ENCODE measurements around the gene VAPA. TPM values are rescaled to one million over a fixed set of nuclear protein-coding genes. Genes with fewer than 3 reads are reported as not detected.
A peak's percentile ranks its signal among the peaks of the same experiment; 100 is the strongest.

The VAPA gene, protein sequence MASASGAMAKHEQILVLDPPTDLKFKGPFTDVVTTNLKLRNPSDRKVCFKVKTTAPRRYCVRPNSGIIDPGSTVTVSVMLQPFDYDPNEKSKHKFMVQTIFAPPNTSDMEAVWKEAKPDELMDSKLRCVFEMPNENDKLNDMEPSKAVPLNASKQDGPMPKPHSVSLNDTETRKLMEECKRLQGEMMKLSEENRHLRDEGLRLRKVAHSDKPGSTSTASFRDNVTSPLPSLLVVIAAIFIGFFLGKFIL
- 248 and 273 TPM in 2 replicates for total RNA-seq (2012; rRNA removed)

DNA sequence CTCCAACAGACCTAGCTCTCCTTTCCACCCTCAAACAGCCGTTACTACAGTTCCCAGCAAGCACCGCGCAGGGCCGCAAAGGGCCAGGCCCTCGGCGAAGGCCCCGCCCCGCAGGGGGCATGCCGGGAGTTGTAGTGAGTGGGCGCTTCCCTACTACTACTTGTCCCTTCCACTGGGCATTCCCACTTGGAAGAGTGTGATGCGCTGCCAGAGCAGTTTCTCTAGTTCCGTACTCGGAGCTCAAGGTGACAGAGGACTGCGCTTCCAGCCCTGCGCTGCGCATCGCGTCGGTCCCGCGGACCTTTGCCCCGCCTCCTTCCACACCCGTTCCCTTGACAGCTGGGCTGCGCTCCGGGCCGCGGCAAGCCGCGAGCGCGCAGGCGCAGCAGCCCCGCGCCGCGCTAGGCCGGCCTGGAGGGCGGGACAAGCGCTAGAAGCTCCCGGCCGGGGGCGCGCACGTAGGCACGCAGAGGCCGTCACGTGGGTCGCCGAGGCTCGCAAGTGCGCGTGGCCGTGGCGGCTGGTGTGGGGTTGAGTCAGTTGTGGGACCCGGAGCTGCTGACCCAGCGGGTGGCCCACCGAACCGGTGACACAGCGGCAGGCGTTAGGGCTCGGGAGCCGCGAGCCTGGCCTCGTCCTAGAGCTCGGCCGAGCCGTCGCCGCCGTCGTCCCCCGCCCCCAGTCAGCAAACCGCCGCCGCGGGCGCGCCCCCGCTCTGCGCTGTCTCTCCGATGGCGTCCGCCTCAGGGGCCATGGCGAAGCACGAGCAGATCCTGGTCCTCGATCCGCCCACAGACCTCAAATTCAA is at the start of gene VAPA:
Gene VAPA, plus strand, starts transcription at position 491 of the 808 bp plus-strand sequence. Its CDS starts 241 bp downstream, at position 732.
- no peaks in the 10 kb centered on the region for H3K27me3 ChIP-seq (ENCODE audit: control insufficient read depth, insufficient read depth, low read length)
- H3K9ac ChIP-seq (ENCODE audit: low read depth, low read length): peak within 1 kb of the TSS; percentile 97
- no peaks in the 10 kb centered on the region for H3K36me3 ChIP-seq (ENCODE audit: insufficient read depth, low read length)
- H3K4me3 ChIP-seq (ENCODE audit: low read length): peak within 1 kb of the TSS; percentile 92
- peak within 1 kb of the TSS; percentile 84 for H3K4me2 ChIP-seq (ENCODE audit: low read length)
- no peaks in the 10 kb centered on the region for H3K9me3 ChIP-seq (replicated peaks; ENCODE audit: low read length)
- H3K4me1 ChIP-seq (ENCODE audit: control insufficient read depth, insufficient read depth, low read length): peaks cover 35% of the 10 kb centered on the region

DNA sequence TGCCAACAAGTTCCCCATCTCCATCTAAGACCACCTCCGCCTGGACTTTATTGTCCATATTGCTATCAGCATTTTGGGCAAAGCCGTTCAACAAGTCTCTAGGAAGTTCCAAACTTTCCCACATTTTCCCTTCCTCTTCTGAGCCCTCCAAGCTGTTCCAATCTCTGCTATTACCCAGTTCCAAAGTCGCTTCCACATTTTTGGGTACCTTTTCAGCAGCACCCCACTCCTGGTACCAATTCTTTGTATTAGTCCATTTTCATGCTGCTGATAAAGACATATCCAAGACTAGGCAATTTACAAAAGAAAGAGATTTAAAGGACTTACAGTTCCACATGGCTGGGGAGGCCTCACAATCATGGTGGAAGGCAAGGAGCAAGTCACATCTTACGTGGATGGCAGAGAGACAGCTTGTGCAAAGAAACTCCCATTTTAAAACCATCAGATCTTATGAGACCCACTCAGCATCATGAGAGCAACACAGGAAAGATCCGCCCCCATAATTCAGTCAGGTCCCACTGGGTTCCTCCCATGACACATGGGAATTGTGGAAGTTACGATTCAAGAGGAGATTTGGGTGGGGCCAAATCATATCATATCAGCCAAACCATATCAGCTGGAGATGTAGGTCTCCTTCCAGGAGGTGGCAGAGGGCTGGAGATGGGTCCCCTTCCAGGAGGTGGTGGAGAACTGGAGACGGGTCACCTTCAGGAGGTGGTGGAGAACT is 47.9 kb upstream of the VAPA start:
- Histone ChIP-seq H3K9ac (ENCODE audit: low read depth, low read length) (no peak overlapping the region), H3K4me2 (ENCODE audit: low read length) (no peak overlapping the region), H3K4me1 (ENCODE audit: control insufficient read depth, insufficient read depth, low read length) (peaks cover 16% of the 10 kb centered on the region), H3K36me3 (ENCODE audit: insufficient read depth, low read length) (peaks cover under 1% of the 10 kb centered on the region), H3K9me3 (replicated peaks; ENCODE audit: low read length) (no peaks in the 10 kb centered on the region), H3K4me3 (ENCODE audit: low read length) (no peak overlapping the region), H3K27me3 (ENCODE audit: control insufficient read depth, insufficient read depth, low read length) (no peaks in the 10 kb centered on the region)

DNA sequence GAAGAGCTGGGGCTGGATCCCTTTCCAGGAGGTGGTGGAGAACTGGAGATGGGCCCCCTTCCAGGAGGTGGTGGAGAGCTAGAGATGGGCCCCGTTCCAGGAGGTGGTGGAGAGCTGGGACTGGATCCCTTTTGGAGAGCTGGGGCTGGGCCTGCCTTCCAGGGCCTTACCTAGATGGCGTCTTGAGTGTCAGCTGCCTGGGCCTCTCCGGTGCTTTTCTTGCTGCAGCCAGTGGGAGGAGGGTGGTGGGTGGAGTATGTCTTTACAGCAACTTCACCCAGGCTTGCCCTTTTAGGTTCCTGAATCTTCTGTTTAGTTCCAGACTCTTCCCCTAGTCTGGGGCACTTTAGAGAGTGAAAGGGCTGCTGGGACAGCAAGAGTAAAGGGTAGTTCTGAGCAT is 47.2 kb upstream of the VAPA start:
- no peak overlapping the region for H3K4me3 ChIP-seq (ENCODE audit: low read length)
- no peak overlapping the region for H3K9ac ChIP-seq (ENCODE audit: low read depth, low read length)
- H3K27me3 ChIP-seq (ENCODE audit: control insufficient read depth, insufficient read depth, low read length): no peaks in the 10 kb centered on the region
- H3K4me1 ChIP-seq (ENCODE audit: control insufficient read depth, insufficient read depth, low read length): peaks cover 20% of the 10 kb centered on the region
- no peaks in the 10 kb centered on the region for H3K36me3 ChIP-seq (ENCODE audit: insufficient read depth, low read length)
- H3K4me2 ChIP-seq (ENCODE audit: low read length): no peak overlapping the region
- no peaks in the 10 kb centered on the region for H3K9me3 ChIP-seq (replicated peaks; ENCODE audit: low read length)

DNA sequence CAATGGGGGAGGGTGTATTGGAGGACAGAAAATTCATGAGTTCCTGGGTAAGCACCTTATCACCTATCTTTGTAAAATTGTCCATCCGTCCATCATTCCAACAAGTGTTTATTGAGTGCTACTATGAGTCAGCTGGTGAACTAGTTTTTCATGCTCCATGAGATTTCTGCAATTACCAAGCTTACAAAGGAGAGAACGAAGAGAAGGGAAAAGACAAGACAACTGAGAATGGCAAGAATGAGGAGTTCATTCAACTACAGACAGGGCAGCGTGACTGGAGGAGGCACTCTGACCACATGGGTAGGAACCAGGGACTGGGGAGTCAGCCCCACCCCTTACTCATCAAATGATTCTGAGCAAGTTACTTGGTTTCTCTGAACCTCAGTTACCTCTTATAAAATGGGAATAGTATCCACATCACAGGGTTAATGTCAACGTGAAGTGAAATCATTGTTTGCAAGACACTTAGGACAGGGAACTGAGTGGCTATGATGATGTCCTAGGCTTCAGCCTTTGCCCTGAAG is 46.7 kb upstream of the VAPA start:
- H3K9ac ChIP-seq (ENCODE audit: low read depth, low read length): no peak overlapping the region
- no peak overlapping the region for H3K4me2 ChIP-seq (ENCODE audit: low read length)
- no peak overlapping the region for H3K4me3 ChIP-seq (ENCODE audit: low read length)
- no peaks in the 10 kb centered on the region for H3K27me3 ChIP-seq (ENCODE audit: control insufficient read depth, insufficient read depth, low read length)
- H3K36me3 ChIP-seq (ENCODE audit: insufficient read depth, low read length): no peaks in the 10 kb centered on the region
- peaks cover 20% of the 10 kb centered on the region for H3K4me1 ChIP-seq (ENCODE audit: control insufficient read depth, insufficient read depth, low read length)
- H3K9me3 ChIP-seq (replicated peaks; ENCODE audit: low read length): no peaks in the 10 kb centered on the region

DNA sequence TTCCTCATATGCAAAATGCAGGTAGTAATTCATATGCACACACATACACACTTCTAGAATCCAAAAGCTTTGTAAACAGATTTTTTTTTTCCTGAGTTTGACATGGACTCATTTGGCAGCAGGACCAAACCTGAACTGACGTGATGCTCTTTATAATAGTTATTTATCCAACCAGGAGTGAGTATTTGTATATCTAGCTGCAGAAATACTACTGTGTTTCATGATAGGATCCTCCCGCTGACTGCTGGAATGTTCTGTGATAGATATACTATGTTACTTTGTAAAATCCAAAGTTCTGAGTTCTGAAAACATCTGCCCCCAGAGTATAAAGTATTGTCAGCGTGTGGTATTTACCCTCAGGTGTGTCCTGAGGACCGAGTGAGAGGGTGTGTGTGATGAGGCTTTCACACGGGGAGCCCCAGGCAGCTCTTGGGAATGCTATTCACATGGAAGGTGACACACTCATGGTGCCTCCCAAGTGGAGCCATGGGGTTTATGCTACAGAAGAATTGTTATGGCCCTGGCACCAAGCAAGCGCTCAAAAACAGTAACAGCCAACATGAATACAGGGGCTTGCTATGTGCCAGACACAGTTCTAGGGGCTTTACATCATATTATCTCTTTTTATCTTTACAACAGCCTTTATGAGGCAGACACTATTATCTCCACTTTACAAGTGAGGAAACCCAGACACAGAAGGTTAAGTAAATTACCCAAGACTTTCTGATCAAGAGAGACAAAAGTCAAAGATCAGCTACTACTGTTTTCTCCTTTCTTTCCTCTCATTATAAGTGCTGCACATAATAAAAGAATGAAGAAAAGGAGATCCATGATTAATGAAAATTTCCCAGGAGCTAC is 44.7 kb upstream of the VAPA start:
- Histone ChIP-seq H3K9ac (ENCODE audit: low read depth, low read length) (no peak overlapping the region), H3K36me3 (ENCODE audit: insufficient read depth, low read length) (no peaks in the 10 kb centered on the region), H3K9me3 (replicated peaks; ENCODE audit: low read length) (no peaks in the 10 kb centered on the region), H3K4me2 (ENCODE audit: low read length) (no peak overlapping the region), H3K4me1 (ENCODE audit: control insufficient read depth, insufficient read depth, low read length) (peaks cover 20% of the 10 kb centered on the region), H3K4me3 (ENCODE audit: low read length) (no peak overlapping the region), H3K27me3 (ENCODE audit: control insufficient read depth, insufficient read depth, low read length) (no peaks in the 10 kb centered on the region)

DNA sequence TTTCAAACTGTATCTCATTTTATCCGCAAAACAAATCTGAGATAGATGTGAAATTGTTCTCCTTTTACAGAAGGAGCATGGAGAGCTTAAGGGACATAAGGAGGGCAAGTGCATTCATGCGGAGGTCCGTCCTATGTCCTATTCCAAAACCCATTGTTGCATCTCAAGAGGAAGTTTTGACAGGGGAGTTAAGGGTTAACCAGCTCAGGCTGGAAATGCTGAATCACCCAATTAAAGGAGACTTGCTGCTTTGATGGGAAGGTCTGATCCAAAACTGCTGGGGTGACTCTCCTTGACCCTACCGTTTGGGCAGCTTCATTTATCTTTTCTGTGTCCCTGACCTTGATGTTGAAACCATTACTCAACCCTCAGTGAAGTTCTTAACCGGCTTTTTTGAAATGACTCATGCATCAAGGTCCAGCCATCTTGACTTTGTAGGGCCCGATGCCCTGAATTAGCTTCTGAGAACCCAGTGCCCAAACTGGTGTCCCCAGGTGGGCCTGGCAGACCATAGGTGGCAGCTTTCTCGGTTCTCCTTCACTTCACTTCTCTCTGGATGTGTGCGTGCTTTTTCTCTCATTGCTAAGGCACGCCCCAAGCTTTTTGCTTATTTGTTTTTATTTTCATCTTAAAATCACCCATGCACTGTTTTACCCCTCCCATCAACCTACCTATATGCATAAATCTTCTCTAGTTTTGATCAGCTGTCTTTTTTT is 43.9 kb upstream of the VAPA start:
- Histone ChIP-seq H3K4me3 (ENCODE audit: low read length) (no peak overlapping the region), H3K9ac (ENCODE audit: low read depth, low read length) (no peak overlapping the region), H3K4me1 (ENCODE audit: control insufficient read depth, insufficient read depth, low read length) (peaks cover 22% of the 10 kb centered on the region), H3K9me3 (replicated peaks; ENCODE audit: low read length) (no peaks in the 10 kb centered on the region), H3K36me3 (ENCODE audit: insufficient read depth, low read length) (no peaks in the 10 kb centered on the region), H3K27me3 (ENCODE audit: control insufficient read depth, insufficient read depth, low read length) (no peaks in the 10 kb centered on the region), H3K4me2 (ENCODE audit: low read length) (no peak overlapping the region)

DNA sequence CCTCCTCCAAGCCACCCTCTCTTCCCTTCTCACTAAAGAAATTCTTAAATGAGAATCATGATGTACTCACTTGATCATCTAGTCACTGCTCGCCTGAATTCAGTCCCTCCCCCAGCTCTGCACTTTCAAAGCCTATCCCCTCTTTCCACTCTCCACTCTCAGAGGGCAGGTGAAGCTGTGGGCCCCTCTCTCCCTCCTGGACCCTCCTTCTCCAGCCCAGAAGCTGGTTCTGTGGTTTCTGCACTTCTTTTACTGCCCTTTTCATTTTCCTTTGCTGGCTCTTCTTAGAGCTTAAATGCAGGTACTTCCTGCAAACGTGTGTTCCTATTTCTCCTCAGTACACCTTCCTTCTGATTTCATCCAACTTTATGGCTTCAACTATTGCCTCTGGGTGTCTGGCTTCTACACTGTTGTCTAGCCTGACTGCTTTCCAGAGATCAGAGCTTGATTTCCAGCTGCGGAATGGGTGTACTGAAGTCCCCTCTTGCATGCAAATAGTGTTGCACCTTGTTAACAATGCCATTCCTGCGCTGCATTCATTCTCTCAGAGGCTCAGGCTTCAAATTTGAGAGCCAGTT is 43.3 kb upstream of the VAPA start:
- H3K36me3 ChIP-seq (ENCODE audit: insufficient read depth, low read length): no peaks in the 10 kb centered on the region
- H3K4me1 ChIP-seq (ENCODE audit: control insufficient read depth, insufficient read depth, low read length): peaks cover 25% of the 10 kb centered on the region
- H3K4me3 ChIP-seq (ENCODE audit: low read length): no peak overlapping the region
- no peak overlapping the region for H3K4me2 ChIP-seq (ENCODE audit: low read length)
- no peak overlapping the region for H3K9ac ChIP-seq (ENCODE audit: low read depth, low read length)
- H3K9me3 ChIP-seq (replicated peaks; ENCODE audit: low read length): no peaks in the 10 kb centered on the region
- no peaks in the 10 kb centered on the region for H3K27me3 ChIP-seq (ENCODE audit: control insufficient read depth, insufficient read depth, low read length)

DNA sequence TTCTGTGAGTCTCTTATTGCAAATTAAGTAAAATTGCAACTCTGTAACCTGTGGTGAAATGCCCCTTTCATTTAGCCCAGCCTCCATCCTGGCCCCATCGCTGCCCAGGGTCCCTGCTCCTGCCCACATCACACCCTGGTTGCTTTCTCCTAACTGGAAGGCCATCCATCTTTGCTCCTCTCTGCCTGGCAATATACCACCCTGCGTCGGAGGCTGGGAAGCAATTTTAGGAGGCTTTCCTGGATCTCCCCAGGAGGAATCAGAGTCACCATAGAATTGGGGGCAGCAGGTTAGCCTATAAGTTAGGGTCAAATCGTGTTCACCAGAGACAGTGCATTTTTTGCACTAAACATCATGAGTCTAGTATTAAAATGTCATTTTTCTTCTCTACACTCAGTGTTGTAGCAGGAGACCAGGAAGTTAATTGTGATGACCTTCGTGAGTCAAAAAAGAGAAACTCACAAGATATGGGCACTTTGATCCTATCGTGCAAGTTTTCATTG is 42.5 kb upstream of the VAPA start:
- peaks cover 25% of the 10 kb centered on the region for H3K4me1 ChIP-seq (ENCODE audit: control insufficient read depth, insufficient read depth, low read length)
- H3K36me3 ChIP-seq (ENCODE audit: insufficient read depth, low read length): no peaks in the 10 kb centered on the region
- H3K4me3 ChIP-seq (ENCODE audit: low read length): no peak overlapping the region
- H3K9ac ChIP-seq (ENCODE audit: low read depth, low read length): no peak overlapping the region
- H3K27me3 ChIP-seq (ENCODE audit: control insufficient read depth, insufficient read depth, low read length): no peaks in the 10 kb centered on the region
- no peak overlapping the region for H3K4me2 ChIP-seq (ENCODE audit: low read length)
- H3K9me3 ChIP-seq (replicated peaks; ENCODE audit: low read length): no peaks in the 10 kb centered on the region

DNA sequence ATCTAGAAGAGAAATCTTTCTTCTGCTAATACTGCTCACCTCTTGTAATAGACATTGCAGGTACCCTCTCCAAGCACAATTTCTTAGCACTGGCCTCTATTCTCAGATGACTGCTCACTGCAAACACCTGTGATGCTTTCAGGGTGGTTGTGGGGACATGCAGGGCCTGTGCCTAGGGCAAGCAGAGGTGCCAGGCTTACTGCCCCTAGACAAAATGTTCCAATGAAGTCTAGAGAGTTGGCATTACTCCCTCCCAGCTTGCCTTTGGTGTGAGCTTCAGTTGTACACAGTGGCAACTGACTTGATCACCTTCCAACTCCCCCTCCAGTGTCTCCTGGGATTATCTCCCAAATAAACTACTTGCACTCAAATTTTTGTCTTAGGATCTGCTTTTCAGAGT is 41.0 kb upstream of the VAPA start:
- H3K27me3 ChIP-seq (ENCODE audit: control insufficient read depth, insufficient read depth, low read length): no peaks in the 10 kb centered on the region
- no peak overlapping the region for H3K4me2 ChIP-seq (ENCODE audit: low read length)
- H3K4me3 ChIP-seq (ENCODE audit: low read length): no peak overlapping the region
- H3K9ac ChIP-seq (ENCODE audit: low read depth, low read length): no peak overlapping the region
- H3K4me1 ChIP-seq (ENCODE audit: control insufficient read depth, insufficient read depth, low read length): peaks cover 38% of the 10 kb centered on the region
- no peaks in the 10 kb centered on the region for H3K9me3 ChIP-seq (replicated peaks; ENCODE audit: low read length)
- no peaks in the 10 kb centered on the region for H3K36me3 ChIP-seq (ENCODE audit: insufficient read depth, low read length)

DNA sequence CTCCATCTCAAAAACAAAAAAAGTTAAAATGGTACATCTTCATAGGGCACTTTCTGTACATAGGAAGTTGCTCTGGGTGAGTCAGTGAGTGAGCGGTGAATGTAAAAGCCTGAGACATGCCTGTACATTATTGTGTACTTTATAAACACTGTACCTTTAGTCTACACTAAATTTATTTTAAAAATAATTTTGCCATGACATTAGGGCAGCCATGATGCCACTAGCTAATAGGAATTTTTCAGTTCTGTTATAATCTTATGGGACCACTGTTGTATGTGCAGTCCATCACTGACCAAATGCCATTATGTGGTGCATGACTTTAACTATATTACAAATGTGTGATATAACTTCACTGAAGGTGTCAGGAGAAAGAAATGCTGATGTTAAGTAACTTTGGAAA is 39.1 kb upstream of the VAPA start:
- no peak overlapping the region for H3K4me3 ChIP-seq (ENCODE audit: low read length)
- H3K27me3 ChIP-seq (ENCODE audit: control insufficient read depth, insufficient read depth, low read length): no peaks in the 10 kb centered on the region
- no peaks in the 10 kb centered on the region for H3K9me3 ChIP-seq (replicated peaks; ENCODE audit: low read length)
- H3K4me1 ChIP-seq (ENCODE audit: control insufficient read depth, insufficient read depth, low read length): peaks cover 33% of the 10 kb centered on the region
- H3K9ac ChIP-seq (ENCODE audit: low read depth, low read length): no peak overlapping the region
- H3K4me2 ChIP-seq (ENCODE audit: low read length): no peak overlapping the region
- no peaks in the 10 kb centered on the region for H3K36me3 ChIP-seq (ENCODE audit: insufficient read depth, low read length)

Data from skeletal muscle satellite cell (primary cell).